Activated naive CD4-positive, alpha-beta T cell (primary cell): ENCODE results near the gene HADHA.
"Not testable (repeated sequence)": the region's sequence is repeated elsewhere in the genome, so short reads cannot be mapped to it uniquely, and the experiment has no call there.

ENCODE experiments used
- DNase-seq, 4 experiments: peaks; one replicate each; lab custom pipeline; 2025; lab: John Stamatoyannopoulos, UW

Gene HADHA

GRCh38 chr2:26173776-26174482 is 70.5 kb downstream of the HADHA start:
- no peak for DNase-seq

DNA sequence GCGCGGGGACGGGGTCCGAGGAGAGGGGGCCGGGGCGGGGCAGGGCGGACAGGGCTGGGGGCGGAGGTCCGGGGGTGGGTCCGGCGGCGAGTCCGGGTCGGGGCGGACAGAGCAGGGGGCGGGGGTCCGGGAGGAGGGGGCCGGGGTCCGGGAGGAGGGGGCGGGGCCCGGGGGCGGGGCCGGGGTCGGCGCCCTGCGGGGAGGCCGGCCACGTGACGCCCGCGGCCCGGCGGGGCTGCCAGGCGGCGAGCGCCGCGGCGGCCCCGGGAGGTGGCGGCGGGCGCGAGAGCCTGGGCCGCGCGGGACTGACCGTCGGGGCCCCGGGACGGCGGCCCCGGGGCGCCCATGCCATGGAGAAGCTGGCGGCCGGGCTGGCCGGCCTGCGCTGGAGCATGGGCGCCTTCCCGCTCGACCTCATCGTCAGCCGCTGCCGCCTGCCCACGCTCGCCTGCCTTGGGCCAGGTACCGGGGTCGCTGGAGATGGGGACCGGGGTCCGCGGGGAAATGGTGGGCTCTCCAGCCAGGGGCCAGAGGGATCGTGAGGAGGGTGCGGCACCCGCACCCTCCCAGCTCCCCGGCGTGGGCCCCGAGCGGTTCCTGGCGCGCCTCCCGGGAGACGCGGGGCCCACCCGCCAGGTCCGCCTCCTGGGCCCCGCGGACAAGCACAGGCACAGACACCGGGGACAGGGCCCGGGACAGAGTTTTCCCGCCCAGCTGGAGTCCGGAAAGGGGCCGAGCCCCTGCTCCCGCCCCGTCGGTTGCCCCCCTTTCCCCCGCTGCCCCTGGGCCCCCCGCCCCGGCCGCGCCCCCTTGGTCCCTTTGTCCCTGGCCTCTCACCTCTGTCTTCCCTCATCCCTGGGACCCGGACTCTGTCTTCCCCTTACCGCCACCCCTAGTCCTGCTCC is 71.3 kb downstream of the HADHA start, which contains the start of gene GAREM2:
Gene GAREM2 (plus strand): TSS at position 218 of the 905 bp plus-strand sequence. CDS start 133 bp downstream, at position 351.
- DNase-seq, result no peak

DNA sequence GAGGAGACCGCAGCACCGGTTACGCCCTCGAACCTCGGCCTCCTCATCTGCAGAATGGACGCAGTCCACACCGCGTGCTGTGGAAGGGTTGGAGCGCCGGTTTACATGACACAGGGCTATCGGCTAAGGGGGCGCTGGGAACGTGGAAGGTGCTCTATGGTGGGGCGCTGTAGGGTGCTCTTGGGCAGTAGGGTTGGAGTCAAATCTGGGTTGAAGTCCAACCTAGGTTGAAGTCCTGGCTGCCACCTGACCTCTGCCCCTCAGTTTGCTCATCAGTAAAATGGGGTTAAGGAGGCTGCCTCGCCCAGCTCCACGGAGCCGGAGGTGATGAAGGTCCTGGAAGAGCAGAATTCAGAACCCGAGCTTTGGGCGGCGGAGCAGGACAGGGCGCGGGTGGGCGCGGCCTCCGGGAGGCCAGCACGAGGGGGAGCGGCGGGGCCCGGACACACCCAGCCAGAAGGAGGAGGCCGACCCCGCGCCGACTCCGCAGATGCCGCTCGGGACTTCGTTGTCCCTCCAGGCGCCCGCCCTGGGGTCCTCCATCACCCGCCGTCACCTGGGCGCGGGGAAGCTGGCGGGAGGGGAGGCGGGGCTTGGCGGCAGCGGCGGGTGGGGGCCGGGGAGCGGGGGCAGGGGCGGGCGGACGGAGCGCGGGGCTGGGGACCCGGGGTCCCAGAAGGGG is 72.1 kb downstream of the HADHA start:
- no peak for DNase-seq

DNA sequence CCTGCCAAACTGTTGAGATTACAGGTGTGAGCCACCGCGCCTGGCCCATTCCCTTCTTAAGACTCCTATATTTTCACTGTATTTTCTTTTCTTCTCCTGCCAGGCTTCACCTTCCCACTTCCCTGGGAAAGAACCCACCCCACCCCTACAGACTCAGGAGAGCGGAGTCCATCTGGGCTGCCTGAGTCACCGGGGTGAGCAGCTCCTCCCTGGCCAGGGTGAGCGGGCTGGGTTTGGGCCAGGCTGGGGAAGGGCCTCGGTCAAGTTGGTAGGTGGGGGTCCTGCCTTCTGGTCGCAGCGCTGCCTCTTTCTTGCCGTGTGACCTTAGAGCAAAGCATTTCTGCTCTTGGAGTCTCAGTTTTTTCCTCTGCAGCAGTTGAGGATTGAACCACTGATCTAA is 73.6 kb downstream of the HADHA start:
- DNase-seq, result no peak

GRCh38 chr2:26169681-26170414 is 74.6 kb downstream of the HADHA start:
- DNase-seq, result no peak

DNA sequence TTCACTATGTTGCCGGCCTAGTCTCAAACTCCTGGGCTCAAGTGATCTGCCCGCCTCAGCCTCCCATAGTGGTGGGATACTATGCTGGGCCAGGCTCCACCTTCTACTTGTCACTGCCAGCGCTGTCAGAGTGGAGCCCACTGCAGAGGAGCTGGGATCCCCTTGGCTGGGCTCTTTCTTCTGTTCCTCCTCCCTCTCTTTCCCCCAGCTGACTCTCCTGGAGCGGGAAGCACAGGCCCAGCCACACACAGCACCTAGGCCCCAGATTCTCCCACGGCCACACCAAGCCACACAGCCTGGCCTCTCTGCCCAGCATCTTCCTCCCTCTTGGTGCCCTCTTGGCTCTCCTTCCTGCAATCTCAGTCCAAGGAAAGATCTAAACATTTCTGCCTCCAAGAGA is 75.2 kb downstream of the HADHA start:
- no peak for DNase-seq

- no peak for DNase-seq
Measured at GRCh38 chr2:26168785-26169184, 75.6 kb downstream of the HADHA start.

- DNase-seq, result not testable (repeated sequence)
Measured at GRCh38 chr2:26166541-26166940, 77.9 kb downstream of the HADHA start.

GRCh38 chr2:26165403-26165802 is 79.0 kb downstream of the HADHA start:
- no peak for DNase-seq

DNA sequence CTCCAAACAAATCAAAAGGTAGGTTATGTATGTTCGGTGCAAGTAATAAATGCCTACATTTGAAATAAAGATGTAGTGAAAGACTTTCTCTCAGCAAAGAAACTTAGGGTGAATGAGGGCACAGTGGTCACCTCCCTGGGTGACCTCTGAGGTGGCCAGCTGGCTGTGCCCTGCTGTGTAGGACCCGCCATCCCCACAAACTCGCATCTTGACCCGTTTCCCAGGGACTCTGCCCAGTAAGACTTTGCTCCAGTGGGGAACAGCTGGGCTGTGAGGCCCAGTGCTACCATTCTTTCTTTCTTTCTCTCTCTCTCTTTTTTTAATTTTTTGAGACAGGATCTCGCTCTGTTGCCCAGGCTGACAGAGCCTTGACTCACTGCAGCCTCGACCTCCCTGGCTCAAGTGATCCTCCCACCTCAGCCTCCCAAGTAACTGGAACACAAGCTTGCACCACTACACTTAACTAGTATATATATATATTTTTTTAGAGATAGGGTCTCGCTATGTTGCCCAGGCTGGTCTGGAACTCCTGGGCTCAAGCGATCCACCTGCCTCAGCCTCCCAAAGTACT is 79.7 kb downstream of the HADHA start:
- DNase-seq, result no peak

- no peak for DNase-seq
Measured at GRCh38 chr2:26164231-26164630, 80.2 kb downstream of the HADHA start.

- DNase-seq, result no peak
Measured at GRCh38 chr2:26162963-26163362, 81.5 kb downstream of the HADHA start.

GRCh38 chr2:26161926-26162325 is 82.5 kb downstream of the HADHA start:
- DNase-seq, result no peak

DNA sequence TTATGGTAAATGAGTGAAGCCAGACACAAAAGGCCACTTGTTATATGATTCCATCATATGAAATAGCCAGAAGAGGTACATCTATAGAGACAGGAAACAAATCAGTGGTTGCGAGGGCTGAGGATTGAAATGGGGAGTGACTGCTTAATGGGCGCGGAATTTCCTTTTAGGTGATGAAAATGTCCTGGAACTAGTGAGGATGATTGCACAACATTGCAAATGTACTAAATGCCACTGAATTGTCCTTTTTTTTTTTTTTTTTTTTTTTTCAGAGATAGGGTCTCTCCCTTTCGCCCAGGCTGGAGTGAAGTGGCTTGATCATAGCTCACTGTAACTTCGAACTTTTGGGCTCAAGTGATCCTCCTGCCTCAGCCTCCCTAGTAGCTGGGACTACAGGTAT is 86.9 kb downstream of the HADHA start:
- no peak for DNase-seq

- no peak for DNase-seq
Measured at GRCh38 chr2:26150243-26150642, 94.2 kb downstream of the HADHA start.

GRCh38 chr2:26148501-26148900 is 95.9 kb downstream of the HADHA start:
- no peak for DNase-seq

DNA sequence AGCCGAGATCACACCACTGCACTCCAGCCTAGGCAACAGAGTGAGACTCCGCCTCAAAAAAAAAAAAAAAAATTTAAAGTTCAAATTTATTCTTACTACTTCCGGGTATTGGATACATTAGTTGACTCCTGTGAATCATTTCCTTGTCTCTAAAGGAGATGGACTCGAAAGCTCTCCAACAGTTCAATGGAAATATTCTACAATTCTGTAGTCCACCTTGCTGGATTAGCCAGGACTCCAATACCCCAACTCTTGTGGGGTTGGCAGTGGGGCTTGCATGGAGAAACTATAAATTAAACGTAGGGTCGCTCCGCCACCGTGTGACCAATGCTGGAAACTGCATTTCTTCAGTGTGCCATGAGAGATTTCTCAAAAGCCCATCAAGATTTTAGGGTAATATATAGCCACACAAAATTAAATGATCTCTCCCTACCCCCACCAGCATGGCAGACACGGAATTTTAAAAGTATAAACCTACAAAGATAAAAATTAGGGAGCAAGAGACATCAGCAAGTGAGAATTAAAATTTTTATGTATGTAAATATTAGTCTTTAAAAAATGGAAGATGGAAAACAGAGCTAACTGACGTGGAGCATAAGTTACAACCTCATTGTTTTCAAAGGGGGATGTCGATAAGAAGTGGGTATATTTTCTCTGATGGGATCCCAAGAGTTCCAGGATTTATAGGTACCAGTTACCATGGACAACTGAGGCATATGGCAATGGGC is 99.3 kb downstream of the HADHA start:
- DNase-seq, result peak in 3 of 4 experiments; percentile 4 to 40 (median 22)

DNA sequence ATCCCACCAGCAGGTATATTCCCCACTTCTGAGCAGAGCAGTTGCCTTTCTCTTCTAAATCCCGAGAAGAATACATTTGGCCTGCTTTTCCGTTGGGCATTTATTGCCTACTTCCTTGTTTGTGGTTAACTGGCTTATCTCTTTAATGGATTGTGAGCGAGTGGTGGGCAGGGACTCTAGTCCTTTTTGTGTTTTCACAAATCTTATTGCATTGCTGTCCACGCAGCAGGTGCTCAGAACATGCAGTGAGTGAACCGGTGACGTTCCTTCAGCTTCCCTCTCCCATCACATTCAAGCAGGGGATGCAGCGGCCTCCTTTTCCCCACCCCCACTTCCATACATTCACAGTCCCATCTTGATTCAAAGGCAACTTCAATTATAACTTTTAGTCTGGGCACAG is 100.4 kb downstream of the HADHA start:
- DNase-seq, result no peak

GRCh38 chr2:26141145-26141769 is 103.2 kb downstream of the HADHA start:
- no peak for DNase-seq
